Prostate gland (tissue), 2 donors: ENCODE measurements around the gene HIP1R. TPM values are rescaled to one million over a fixed set of nuclear protein-coding genes. Genes with fewer than 3 reads are reported as not detected.
"Not testable (repeated sequence)": the region's sequence is repeated elsewhere in the genome, so short reads cannot be mapped to it uniquely, and the experiment has no call there.

ENCODE experiments used
- DNase-seq: peaks from one replicate; pipeline ENCODE4 v3.0.0-alpha.2; 2019; ENCODE audit warnings: low spot score
- H3K27ac ChIP-seq, 2 donors: fragments of 200-600 bp; sonication (generic); 2 replicates each; pipeline ENCODE4 v1.5.1; 2017 to 2019
- H3K27me3 ChIP-seq: fragments of 200-600 bp; sonication (generic); replicated peaks from 2 replicates; pipeline ENCODE4 v1.5.1; 2019; ENCODE audit not compliant: insufficient read depth
- H3K36me3 ChIP-seq, 2 donors: fragments of 200-600 bp; sonication (generic); 1 replicate in 1 of 2; 2 replicates in 1 of 2; pipeline versions ENCODE4 v1.5.1 to v1.8.1; 2017 to 2019
- H3K4me1 ChIP-seq: fragments of 200-600 bp; sonication (generic); replicated peaks from 2 replicates; pipeline ENCODE4 v1.5.1; 2019
- H3K4me3 ChIP-seq, 2 donors: fragments of 200-600 bp; sonication (generic); 2 replicates each; pipeline ENCODE4 v1.5.1; 2017 to 2019
- H3K9me3 ChIP-seq: fragments of 200-600 bp; sonication (generic); 2 replicates; pipeline ENCODE4 v1.5.1; 2017
- POLR2A ChIP-seq: fragments of 450-650 bp; IDR thresholded peaks from one replicate; pipeline ENCODE4 v1.6.1; 2016; ENCODE audit warnings: antibody characterized with exemption, mild to moderate bottlenecking
- POLR2AphosphoS5 ChIP-seq: sonication (generic); formaldehyde crosslinking; IDR thresholded peaks from one replicate; pipeline ENCODE4 v1.6.1; 2017; ENCODE audit warnings: antibody characterized with exemption
- WGBS: methylation state at CpG from one replicate; pipeline ENCODE4 v1.1.5; 2018; 5-methylcytosine and 5-hydroxymethylcytosine counted together
- intact Hi-C: fragments of 100-400 bp; cut with DNase I; formaldehyde crosslinking; loops from one replicate; pipeline ENCODE4 v1.14.2; 2022
- total RNA-seq, 2 donors: library from RNA; depleted of rRNA; stranded (reverse); fragments of >200 nt; gene quantifications; one replicate each; pipeline ENCODE4 v1.1.0, GENCODE V29; 2016
- TF ChIP-seq, protein P1 (sequence below), 4 experiments: fragments of 200-600 bp in 2 of 4; fragments of 450-650 bp in 2 of 4; sonication (generic) in 2 of 4; IDR thresholded peaks; 1 replicate in 3 of 4; 2 replicates in 1 of 4; pipeline ENCODE4 v1.5.1; 2016 to 2019; ENCODE audit warnings: antibody characterized with exemption in 4 of 4, mild to moderate bottlenecking in 2 of 4, moderate library complexity in 2 of 4

The HIP1R gene
- total RNA-seq, 2 donors from 2014 or later, result 45.1 to 79.3 TPM

DNA sequence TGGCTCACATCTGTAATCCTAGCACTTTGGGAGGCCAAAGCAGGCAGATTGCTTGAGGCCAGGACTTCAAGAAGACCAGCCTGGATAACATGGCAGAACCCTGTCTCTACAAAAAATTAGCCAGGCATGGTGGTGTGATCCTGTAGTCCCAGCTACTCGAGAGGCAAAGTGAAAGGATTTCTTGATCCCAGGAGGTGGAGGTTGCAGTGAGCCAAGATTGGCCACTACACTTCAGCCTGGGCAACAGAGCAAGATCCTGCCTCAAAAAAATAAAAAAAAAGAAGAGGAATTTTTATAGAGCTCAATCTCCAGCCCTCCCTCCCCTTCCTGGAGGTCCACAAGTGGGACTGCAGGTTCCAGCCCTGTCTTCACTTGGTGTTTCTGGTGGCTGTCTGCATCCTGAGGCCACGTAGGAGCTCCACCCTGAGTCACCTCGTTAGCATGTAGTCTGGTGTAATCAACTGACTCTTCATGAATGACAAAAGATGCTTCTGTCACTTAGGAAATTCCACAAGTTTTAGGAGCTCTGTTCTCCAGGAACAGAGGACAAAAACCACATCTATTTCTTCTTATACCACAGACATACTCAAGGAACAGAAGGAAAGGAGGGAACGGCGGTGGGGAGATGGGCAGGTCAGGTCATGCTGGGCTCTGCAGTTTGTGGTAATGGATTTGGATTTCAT, 44.7 kb upstream of the HIP1R start:
- no peaks in the 10 kb centered on the region for H3K4me1 ChIP-seq
- no peak for DNase-seq
- no peak overlapping the region for H3K27ac ChIP-seq
- WGBS, result 74% methylated on average over 5 of the region's 5 CpGs
- H3K36me3 ChIP-seq, result no peaks in the 10 kb centered on the region
- H3K9me3 ChIP-seq, result no peaks in the 10 kb centered on the region
- TF ChIP-seq, protein P1, sequence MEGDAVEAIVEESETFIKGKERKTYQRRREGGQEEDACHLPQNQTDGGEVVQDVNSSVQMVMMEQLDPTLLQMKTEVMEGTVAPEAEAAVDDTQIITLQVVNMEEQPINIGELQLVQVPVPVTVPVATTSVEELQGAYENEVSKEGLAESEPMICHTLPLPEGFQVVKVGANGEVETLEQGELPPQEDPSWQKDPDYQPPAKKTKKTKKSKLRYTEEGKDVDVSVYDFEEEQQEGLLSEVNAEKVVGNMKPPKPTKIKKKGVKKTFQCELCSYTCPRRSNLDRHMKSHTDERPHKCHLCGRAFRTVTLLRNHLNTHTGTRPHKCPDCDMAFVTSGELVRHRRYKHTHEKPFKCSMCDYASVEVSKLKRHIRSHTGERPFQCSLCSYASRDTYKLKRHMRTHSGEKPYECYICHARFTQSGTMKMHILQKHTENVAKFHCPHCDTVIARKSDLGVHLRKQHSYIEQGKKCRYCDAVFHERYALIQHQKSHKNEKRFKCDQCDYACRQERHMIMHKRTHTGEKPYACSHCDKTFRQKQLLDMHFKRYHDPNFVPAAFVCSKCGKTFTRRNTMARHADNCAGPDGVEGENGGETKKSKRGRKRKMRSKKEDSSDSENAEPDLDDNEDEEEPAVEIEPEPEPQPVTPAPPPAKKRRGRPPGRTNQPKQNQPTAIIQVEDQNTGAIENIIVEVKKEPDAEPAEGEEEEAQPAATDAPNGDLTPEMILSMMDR (IDR thresholded peaks at IDR 0.05), result no peak
- TF ChIP-seq POLR2A (no peak), POLR2AphosphoS5 (no peak)
- H3K4me3 ChIP-seq, result no peak overlapping the region
- intact Hi-C loops, result loop anchor here (5.0 kb wide), 2 partner anchors 52 to 162 kb away; no protein-coding TSS in a partner anchor
- no peaks in the 10 kb centered on the region for H3K27me3 ChIP-seq

DNA sequence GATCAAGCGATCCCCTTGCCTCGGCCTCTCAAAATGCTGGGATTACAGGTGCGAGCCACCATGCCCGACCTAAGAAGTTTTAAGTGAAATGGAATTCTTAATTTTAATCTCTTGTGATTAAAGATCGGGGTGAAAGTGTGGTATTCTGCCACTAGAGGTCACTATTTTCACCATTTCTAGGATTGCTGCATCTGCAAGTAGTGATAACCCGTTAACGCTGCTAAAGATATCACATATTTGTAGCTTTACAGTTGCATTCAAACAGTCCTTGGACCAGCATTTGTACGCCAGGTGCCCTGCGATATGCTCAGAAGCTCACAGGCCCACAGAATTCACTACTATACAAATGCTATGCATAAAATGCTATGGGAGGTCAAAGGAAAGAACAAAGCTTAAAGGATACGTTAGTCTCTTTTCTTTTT, 41.6 kb upstream of the HIP1R start:
- Histone ChIP-seq H3K36me3 (no peaks in the 10 kb centered on the region), H3K9me3 (no peaks in the 10 kb centered on the region), H3K27me3 (no peaks in the 10 kb centered on the region), H3K4me1 (no peaks in the 10 kb centered on the region), H3K4me3 (no peak overlapping the region), H3K27ac (no peak overlapping the region)
- DNase-seq, result peak; percentile 9
- WGBS, result 24% methylated on average over 10 of the region's 10 CpGs
- TF ChIP-seq, protein P1 (IDR thresholded peaks at IDR 0.05), result peak; percentile 42 to 80 (median 66)
- TF ChIP-seq POLR2A, result no peak
- intact Hi-C loops, result loop anchor here (5.0 kb wide), 2 partner anchors 49 to 159 kb away; no protein-coding TSS in a partner anchor

DNA sequence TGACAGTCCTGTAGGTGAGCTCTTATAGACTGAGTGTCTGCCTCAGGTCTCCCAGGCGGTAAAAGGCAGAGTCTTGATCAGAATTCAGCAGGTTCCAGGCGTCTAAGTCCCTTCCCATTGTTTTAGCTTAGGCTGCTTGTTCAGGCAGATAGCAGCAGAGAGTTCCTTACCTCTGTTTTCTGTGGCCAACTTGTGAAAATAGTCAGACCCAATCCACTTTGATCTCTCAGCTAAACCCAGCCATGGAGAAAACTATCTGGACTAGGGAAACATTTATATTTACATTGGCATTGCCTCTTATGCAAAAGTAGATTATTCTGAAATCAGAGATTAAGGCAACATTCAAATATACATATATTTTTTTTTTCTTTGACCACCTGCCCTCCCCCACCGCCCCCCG, 39.5 kb upstream of the HIP1R start:
- no peaks in the 10 kb centered on the region for H3K9me3 ChIP-seq
- intact Hi-C loops, result no loop called here
- no peaks in the 10 kb centered on the region for H3K27me3 ChIP-seq
- no peaks in the 10 kb centered on the region for H3K4me1 ChIP-seq
- no peak for DNase-seq
- H3K4me3 ChIP-seq, result no peak overlapping the region
- no peak overlapping the region for H3K27ac ChIP-seq
- TF ChIP-seq, protein P1 (IDR thresholded peaks at IDR 0.05), result no peak
- TF ChIP-seq POLR2AphosphoS5, result no peak
- TF ChIP-seq POLR2A, result no peak
- 48% methylated on average over 4 of the region's 4 CpGs for WGBS
- H3K36me3 ChIP-seq, result no peaks in the 10 kb centered on the region

DNA sequence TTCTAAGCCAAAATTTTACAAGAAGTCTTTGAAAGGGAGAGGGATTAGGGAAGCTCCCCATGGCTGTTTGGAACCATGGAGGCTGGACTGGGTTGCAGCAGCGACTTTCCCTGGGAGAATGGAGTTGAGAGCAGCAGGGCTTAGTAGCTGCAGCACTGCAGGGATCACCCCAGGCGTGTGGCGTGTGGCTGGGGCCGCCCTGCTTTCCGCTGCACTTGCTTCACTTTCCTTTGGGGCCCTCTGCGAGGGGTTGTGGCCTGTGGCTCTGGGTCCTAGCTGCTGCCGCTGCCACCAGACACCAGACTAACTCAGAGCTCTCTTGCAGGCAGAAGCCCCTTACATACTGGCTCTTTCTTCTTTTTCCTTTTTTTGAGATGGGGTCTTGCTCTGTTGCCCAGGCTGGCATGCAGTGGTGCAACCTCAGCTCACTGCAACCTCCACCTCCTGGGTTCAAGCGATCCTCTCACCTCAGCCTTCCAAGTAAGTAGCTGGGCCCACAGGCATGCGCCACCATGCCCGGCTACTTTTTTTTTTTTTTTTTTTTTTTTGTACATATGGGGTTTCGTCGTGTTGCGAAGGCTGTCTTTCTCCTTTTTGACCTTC, 35.5 kb upstream of the HIP1R start:
- Histone ChIP-seq H3K4me1 (no peaks in the 10 kb centered on the region), H3K4me3 (no peak overlapping the region), H3K27me3 (no peaks in the 10 kb centered on the region), H3K36me3 (no peaks in the 10 kb centered on the region), H3K9me3 (no peaks in the 10 kb centered on the region), H3K27ac (no peak overlapping the region)
- intact Hi-C loops, result no loop called here
- no peak for DNase-seq
- TF ChIP-seq, protein P1 (IDR thresholded peaks at IDR 0.05), result no peak
- no peak for TF ChIP-seq POLR2A
- TF ChIP-seq POLR2AphosphoS5, result no peak
- 87% methylated on average over 13 of the region's 13 CpGs for WGBS

DNA sequence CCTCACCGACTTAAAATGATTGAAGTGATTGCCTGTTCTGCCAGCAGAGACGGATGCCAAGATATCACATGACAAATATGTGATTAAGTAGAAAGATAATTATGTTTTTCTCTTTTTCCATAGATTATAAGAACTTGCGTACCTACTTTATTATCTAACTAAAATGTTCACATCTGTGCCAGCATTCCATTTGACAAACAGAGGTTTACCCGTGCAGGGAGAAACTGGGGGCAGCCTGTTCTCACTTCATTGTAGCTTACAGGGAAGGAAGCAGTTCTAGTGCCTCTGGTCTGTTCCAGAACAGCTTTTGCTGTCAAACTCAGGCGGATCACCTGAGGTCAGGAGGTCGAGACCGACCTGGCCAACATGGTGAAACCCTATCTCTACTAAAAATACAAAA, 31.3 kb upstream of the HIP1R start:
- H3K4me3 ChIP-seq, result no peak overlapping the region
- 56% methylated on average over 7 of the region's 7 CpGs for WGBS
- intact Hi-C loops, result no loop called here
- TF ChIP-seq POLR2A, result no peak
- no peaks in the 10 kb centered on the region for H3K36me3 ChIP-seq
- no peaks in the 10 kb centered on the region for H3K9me3 ChIP-seq
- no peaks in the 10 kb centered on the region for H3K4me1 ChIP-seq
- H3K27me3 ChIP-seq, result no peaks in the 10 kb centered on the region
- DNase-seq, result no peak
- no peak overlapping the region for H3K27ac ChIP-seq

DNA sequence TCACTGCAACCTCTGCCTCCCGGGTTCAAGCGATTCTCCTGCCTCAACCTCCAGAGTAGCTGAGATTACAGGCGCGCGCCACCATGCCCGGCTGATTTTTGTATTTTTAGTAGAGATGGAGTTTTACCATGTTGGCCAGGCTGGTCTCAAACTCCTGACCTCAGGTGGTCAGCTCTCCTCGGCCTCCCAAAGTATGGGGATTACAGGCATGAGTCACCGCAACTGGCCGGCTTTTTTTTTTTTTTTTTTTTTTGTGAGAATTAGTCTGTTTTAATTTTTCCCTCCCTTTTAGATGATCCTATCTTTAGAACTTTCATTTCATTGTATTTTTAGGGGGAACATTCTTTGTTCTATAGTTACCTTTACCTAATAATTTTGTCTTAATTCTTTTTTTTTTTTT, 30.3 kb upstream of the HIP1R start:
- intact Hi-C loops, H3K9me3 ChIP-seq, H3K4me1 ChIP-seq, H3K27ac ChIP-seq, DNase-seq, H3K4me3 ChIP-seq, H3K36me3 ChIP-seq, H3K27me3 ChIP-seq: not testable (repeated sequence)
- WGBS, result 88% methylated on average over 9 of the region's 9 CpGs
